GM23248 (cell line): Measurements from ENCODE around the gene IRF6. TPM values are rescaled to one million over a fixed set of nuclear protein-coding genes. Genes with fewer than 3 reads are reported as not detected.
A peak's percentile ranks its signal among the peaks of the same experiment; 100 is the strongest.
"Not testable (repeated sequence)": the region's sequence is repeated elsewhere in the genome, so short reads cannot be mapped to it uniquely, and the experiment has no call there.

Experiments
- DNase-seq: peaks from one replicate; pipeline ENCODE4 v3.0.0-alpha.2; 2015
- H2AFZ ChIP-seq: fragments of 200-600 bp; sonication (generic); 2 replicates; pipeline ENCODE4 v1.6.1; 2016; ENCODE audit warnings: antibody characterized with exemption
- H3F3A ChIP-seq: fragments of 200-600 bp; sonication (generic); 2 replicates; pipeline ENCODE4 v1.6.1; 2016; ENCODE audit warnings: mild to moderate bottlenecking, antibody characterized with exemption, mixed run types; ENCODE audit not compliant: insufficient read depth
- H3K27ac ChIP-seq: fragments of 200-600 bp; sonication (generic); 2 replicates; pipeline ENCODE4 v1.5.1; 2016; ENCODE audit warnings: mild to moderate bottlenecking
- H3K27me3 ChIP-seq: fragments of 200-600 bp; sonication (generic); replicated peaks from 2 replicates; pipeline ENCODE4 v1.6.1; 2016; ENCODE audit warnings: mild to moderate bottlenecking; ENCODE audit not compliant: insufficient read depth
- H3K36me3 ChIP-seq: fragments of 200-600 bp; sonication (generic); 2 replicates; pipeline ENCODE4 v1.6.1; 2016; ENCODE audit warnings: low read depth, mild to moderate bottlenecking
- H3K4me1 ChIP-seq: fragments of 200-600 bp; sonication (generic); 2 replicates; pipeline ENCODE4 v1.6.1; 2016; ENCODE audit warnings: mild to moderate bottlenecking; ENCODE audit not compliant: insufficient read depth
- H3K4me2 ChIP-seq: fragments of 200-600 bp; sonication (generic); one replicate; pipeline ENCODE4 v1.6.1; 2016; ENCODE audit warnings: mild to moderate bottlenecking; ENCODE audit not compliant: unreplicated experiment
- H3K4me3 ChIP-seq: fragments of 200-600 bp; sonication (generic); 2 replicates; pipeline ENCODE4 v1.5.1; 2016; ENCODE audit warnings: mild to moderate bottlenecking
- H3K79me2 ChIP-seq: fragments of 200-600 bp; sonication (generic); 2 replicates; pipeline ENCODE4 v1.6.1; 2016; ENCODE audit warnings: mild to moderate bottlenecking; ENCODE audit not compliant: insufficient read depth
- H3K9ac ChIP-seq: fragments of 200-600 bp; sonication (generic); 2 replicates; pipeline ENCODE4 v1.6.1; 2016; ENCODE audit warnings: mild to moderate bottlenecking
- H3K9me2 ChIP-seq: fragments of 200-600 bp; sonication (generic); 2 replicates; pipeline ENCODE4 v1.6.1; 2016; ENCODE audit warnings: mixed run types, mild to moderate bottlenecking, moderate library complexity; ENCODE audit not compliant: insufficient read depth
- H3K9me3 ChIP-seq: fragments of 200-600 bp; sonication (generic); one replicate; pipeline ENCODE4 v1.6.1; 2017; ENCODE audit warnings: low read depth
- H4K20me1 ChIP-seq: fragments of 200-600 bp; sonication (generic); 2 replicates; pipeline ENCODE4 v1.6.0; 2016; ENCODE audit not compliant: insufficient read depth
- EZH2 ChIP-seq: fragments of 200-600 bp; sonication (generic); IDR thresholded peaks from 2 replicates; pipeline ENCODE4 v1.6.1; 2018; ENCODE audit warnings: antibody characterized with exemption, mild to moderate bottlenecking; ENCODE audit not compliant: insufficient read depth, poor library complexity, severe bottlenecking
- EZH2phosphoT487 ChIP-seq: fragments of 200-600 bp; sonication (generic); IDR thresholded peaks from 2 replicates; pipeline ENCODE4 v1.6.1; 2018; ENCODE audit warnings: antibody characterized with exemption, moderate library complexity, mild to moderate bottlenecking, low read depth; ENCODE audit not compliant: insufficient read depth
- WGBS, 2 experiments: methylation state at CpG; one replicate each; pipeline ENCODE4 v1.1.6; 2015 to 2017; ENCODE audit warnings: low lambda C conversion rate in 2 of 2, low coverage in 1 of 2; ENCODE audit errors: missing lambda C conversion rate in 2 of 2; 5-methylcytosine and 5-hydroxymethylcytosine counted together
- in situ Hi-C: fragments of 300-500 bp; cut with MboI; formaldehyde crosslinking; loops from 2 replicates; pipeline ENCODE4 v1.15.0; 2020
- polyA plus RNA-seq: library from polyadenylated mRNA; unstranded; fragments of >200 nt; fragmentation: Nextera tagmentation; extraction: Ambion mirVana; gene quantifications from 2 replicates; pipeline ENCODE4 v1.2.1, GENCODE V29; 2016
- total RNA-seq: library from RNA; depleted of rRNA; stranded (reverse); fragments of >200 nt; shearing (Covaris generic); gene quantifications from 2 replicates; pipeline ENCODE4 v1.2.3, GENCODE V29; 2014

Gene IRF6
- total and polyA plus RNA-seq, 2 experiments from 2014 or later: 0.84 to 1.3 TPM

- 67 to 79% methylated on average over 4 of the region's 4 CpGs for WGBS, 2 experiments
- H3K27ac ChIP-seq: no peak overlapping the region
- H3K27me3 ChIP-seq: no peaks in the 10 kb centered on the region
- H3F3A ChIP-seq: peaks cover 2% of the 10 kb centered on the region; the same call in 1 of the 2 replicates
- no peak overlapping the region for H3K9ac ChIP-seq
- no peaks in the 10 kb centered on the region for H4K20me1 ChIP-seq
- no peak overlapping the region for H2AFZ ChIP-seq
- DNase-seq: no peak
- H3K4me1 ChIP-seq: peaks cover 18% of the 10 kb centered on the region
- no peaks in the 10 kb centered on the region for H3K79me2 ChIP-seq
- H3K4me2 ChIP-seq: no peak overlapping the region
- TF ChIP-seq EZH2phosphoT487: no peak
- TF ChIP-seq EZH2: no peak
- no peaks in the 10 kb centered on the region for H3K9me2 ChIP-seq
- no peak overlapping the region for H3K4me3 ChIP-seq
- H3K9me3 ChIP-seq: no peaks in the 10 kb centered on the region
- in situ Hi-C loops: no loop called here
- no peaks in the 10 kb centered on the region for H3K36me3 ChIP-seq
Observed at GRCh38 chr1:209802117-209802779, 3.7 kb downstream of the IRF6 start.

GRCh38 chr1:209800984-209801834, 4.7 kb downstream of the IRF6 start:
- H3K4me2 ChIP-seq: no peak overlapping the region

GRCh38 chr1:209797978-209798639, 7.8 kb downstream of the IRF6 start:
- H3K9me3 ChIP-seq: no peaks in the 10 kb centered on the region
- no peak overlapping the region for H3K27ac ChIP-seq
- no peak overlapping the region for H3K4me2 ChIP-seq
- H3K79me2 ChIP-seq: no peaks in the 10 kb centered on the region
- no peaks in the 10 kb centered on the region for H4K20me1 ChIP-seq
- no peak overlapping the region for H3K9ac ChIP-seq
- peaks cover 13% of the 10 kb centered on the region for H3K4me1 ChIP-seq
- WGBS, 2 experiments: 46 to 53% methylated on average over 9 of the region's 9 CpGs
- H3F3A ChIP-seq: no peaks in the 10 kb centered on the region
- H3K36me3 ChIP-seq: no peaks in the 10 kb centered on the region
- DNase-seq: peak; percentile 75
- no peaks in the 10 kb centered on the region for H3K9me2 ChIP-seq
- in situ Hi-C loops: no loop called here
- no peak overlapping the region for H3K4me3 ChIP-seq
- H2AFZ ChIP-seq: peak overlapping the region; percentile 62
- TF ChIP-seq EZH2 (no peak), EZH2phosphoT487 (no peak)
- H3K27me3 ChIP-seq: no peaks in the 10 kb centered on the region

More at GRCh38 chr1:209800984-209801834, 4.7 kb downstream of the IRF6 start:
- no peaks in the 10 kb centered on the region for H4K20me1 ChIP-seq
- no peaks in the 10 kb centered on the region for H3K9me2 ChIP-seq
- no peak overlapping the region for H2AFZ ChIP-seq
- H3K27ac ChIP-seq: no peak overlapping the region
- in situ Hi-C loops: no loop called here
- H3K4me3 ChIP-seq: no peak overlapping the region
- H3F3A ChIP-seq: no peaks in the 10 kb centered on the region
- H3K36me3 ChIP-seq: no peaks in the 10 kb centered on the region
- peaks cover 16% of the 10 kb centered on the region for H3K4me1 ChIP-seq
- no peaks in the 10 kb centered on the region for H3K9me3 ChIP-seq
- H3K9ac ChIP-seq: no peak overlapping the region
- TF ChIP-seq EZH2: no peak
- no peak for TF ChIP-seq EZH2phosphoT487
- H3K79me2 ChIP-seq: no peaks in the 10 kb centered on the region
- WGBS, 2 experiments: 30 to 44% methylated on average over 5 of the region's 5 CpGs
- no peaks in the 10 kb centered on the region for H3K27me3 ChIP-seq
- DNase-seq: peak; percentile 37

DNA sequence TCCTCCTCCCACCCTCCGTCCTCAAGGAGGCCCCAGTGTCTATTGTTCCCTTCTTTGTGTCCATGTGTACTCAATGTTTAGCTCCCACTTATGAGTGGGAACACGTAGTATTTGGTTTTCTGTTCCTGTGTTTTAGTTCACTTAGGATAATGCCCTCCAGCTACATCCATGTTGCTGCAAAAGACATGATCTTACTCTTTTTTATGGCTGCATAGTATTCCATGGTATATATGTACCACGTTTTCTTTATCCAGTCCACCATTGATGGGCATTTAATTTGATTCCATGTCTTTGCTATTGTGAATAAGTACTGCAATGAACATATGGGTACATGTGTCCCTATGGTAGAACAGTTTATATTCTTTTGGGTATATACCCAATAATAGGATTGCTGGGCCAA, 12.2 kb downstream of the IRF6 start:
- H3K4me2 ChIP-seq, H3K27me3 ChIP-seq, H3K9ac ChIP-seq, DNase-seq, H3K79me2 ChIP-seq, H3K36me3 ChIP-seq, H3K4me3 ChIP-seq, H3K27ac ChIP-seq, H3K9me3 ChIP-seq, H3K9me2 ChIP-seq, in situ Hi-C loops, H3F3A ChIP-seq, H2AFZ ChIP-seq, H3K4me1 ChIP-seq, H4K20me1 ChIP-seq: not testable (repeated sequence)
- WGBS, 2 experiments: 37 to 40% methylated on average over 3 of the region's 3 CpGs
